OCI-LY7 (cell line): ENCODE measurements around the gene STATH.
"Not testable (repeated sequence)": the region's sequence is repeated elsewhere in the genome, so short reads cannot be mapped to it uniquely, and the experiment has no call there.

Experiments
- EZH2phosphoT487 ChIP-seq: fragments of 200-600 bp; sonication (generic); IDR thresholded peaks from 2 replicates; pipeline ENCODE4 v1.6.1; 2018; ENCODE audit warnings: low read depth, borderline replicate concordance, mild to moderate bottlenecking, mixed run types, antibody characterized with exemption, low read length, moderate library complexity, mixed read lengths
- TF ChIP-seq, protein P1 (sequence below): fragments of 200-600 bp; sonication (generic); conservative IDR thresholded peaks from 2 replicates; pipeline ENCODE4 v1.5.1; 2014; ENCODE audit warnings: mild to moderate bottlenecking, antibody characterized with exemption, low read length, moderate library complexity, mixed read lengths

- TF ChIP-seq, protein P1, sequence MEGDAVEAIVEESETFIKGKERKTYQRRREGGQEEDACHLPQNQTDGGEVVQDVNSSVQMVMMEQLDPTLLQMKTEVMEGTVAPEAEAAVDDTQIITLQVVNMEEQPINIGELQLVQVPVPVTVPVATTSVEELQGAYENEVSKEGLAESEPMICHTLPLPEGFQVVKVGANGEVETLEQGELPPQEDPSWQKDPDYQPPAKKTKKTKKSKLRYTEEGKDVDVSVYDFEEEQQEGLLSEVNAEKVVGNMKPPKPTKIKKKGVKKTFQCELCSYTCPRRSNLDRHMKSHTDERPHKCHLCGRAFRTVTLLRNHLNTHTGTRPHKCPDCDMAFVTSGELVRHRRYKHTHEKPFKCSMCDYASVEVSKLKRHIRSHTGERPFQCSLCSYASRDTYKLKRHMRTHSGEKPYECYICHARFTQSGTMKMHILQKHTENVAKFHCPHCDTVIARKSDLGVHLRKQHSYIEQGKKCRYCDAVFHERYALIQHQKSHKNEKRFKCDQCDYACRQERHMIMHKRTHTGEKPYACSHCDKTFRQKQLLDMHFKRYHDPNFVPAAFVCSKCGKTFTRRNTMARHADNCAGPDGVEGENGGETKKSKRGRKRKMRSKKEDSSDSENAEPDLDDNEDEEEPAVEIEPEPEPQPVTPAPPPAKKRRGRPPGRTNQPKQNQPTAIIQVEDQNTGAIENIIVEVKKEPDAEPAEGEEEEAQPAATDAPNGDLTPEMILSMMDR: not testable (repeated sequence)
- TF ChIP-seq EZH2phosphoT487: not testable (repeated sequence)
These were observed 41.8 kb downstream of the STATH start for GRCh38 chr4:70037559-70037958.
